ENCODE data around the gene TUBA3D.
"Not testable (repeated sequence)": the region's sequence is repeated elsewhere in the genome, so short reads cannot be mapped to it uniquely, and the experiment has no call there.

TUBA3D gene

DNA sequence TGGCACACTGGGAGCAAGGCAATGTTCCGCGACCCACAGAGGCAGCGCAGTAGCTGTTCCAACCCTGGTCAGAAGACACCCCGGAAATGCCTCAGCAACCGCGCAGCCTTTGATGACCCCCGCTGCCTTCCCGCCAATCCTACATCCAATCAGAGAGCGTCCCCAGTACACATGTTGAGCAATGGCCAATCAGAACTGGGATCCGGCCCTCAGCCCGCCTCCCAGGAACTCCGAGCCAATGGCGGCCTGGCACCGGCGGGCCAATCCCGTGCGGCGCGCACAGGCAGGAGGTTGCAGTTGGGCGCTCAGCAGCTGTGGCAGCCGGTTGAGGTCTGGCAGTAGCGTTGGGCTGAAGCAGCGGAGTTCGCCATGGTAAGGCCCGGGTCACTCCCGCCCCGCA lies at the start of gene TUBA3D:
TUBA3D (plus strand) TSS at position 289 of the 400 bp plus-strand sequence; CDS start at position 370, 81 bp downstream.
- no peak within 1 kb of the TSS for H3K4me3 ChIP-seq (ENCODE audit: low read depth, low read length)
- TF ChIP-seq, protein P1, sequence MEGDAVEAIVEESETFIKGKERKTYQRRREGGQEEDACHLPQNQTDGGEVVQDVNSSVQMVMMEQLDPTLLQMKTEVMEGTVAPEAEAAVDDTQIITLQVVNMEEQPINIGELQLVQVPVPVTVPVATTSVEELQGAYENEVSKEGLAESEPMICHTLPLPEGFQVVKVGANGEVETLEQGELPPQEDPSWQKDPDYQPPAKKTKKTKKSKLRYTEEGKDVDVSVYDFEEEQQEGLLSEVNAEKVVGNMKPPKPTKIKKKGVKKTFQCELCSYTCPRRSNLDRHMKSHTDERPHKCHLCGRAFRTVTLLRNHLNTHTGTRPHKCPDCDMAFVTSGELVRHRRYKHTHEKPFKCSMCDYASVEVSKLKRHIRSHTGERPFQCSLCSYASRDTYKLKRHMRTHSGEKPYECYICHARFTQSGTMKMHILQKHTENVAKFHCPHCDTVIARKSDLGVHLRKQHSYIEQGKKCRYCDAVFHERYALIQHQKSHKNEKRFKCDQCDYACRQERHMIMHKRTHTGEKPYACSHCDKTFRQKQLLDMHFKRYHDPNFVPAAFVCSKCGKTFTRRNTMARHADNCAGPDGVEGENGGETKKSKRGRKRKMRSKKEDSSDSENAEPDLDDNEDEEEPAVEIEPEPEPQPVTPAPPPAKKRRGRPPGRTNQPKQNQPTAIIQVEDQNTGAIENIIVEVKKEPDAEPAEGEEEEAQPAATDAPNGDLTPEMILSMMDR (IDR thresholded peaks at IDR 0.05; ENCODE audit: low read depth, low read length): no peak

DNA sequence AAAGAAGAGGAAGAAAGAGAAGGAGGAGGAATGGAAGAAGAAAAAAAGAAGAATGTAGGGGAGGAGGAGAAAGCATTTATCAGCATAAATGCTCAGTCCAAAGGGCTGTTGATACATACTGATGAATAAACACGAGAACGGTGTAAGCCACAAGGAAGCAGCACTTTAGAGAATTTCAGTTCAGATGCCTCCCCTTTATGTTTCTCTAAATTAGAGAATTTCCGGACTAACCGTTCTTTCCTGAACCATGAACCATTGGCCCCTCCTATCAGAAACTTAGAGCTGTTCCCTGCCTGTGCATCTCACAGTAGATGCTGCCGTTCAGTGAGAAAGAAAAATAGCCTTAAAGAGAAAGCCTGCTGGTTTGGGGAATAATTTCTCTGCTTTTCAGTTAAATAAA lies 49.2 kb upstream of the TUBA3D start:
- no peak overlapping the region for H3K4me3 ChIP-seq (ENCODE audit: low read depth, low read length)
- TF ChIP-seq, protein P1 (IDR thresholded peaks at IDR 0.05; ENCODE audit: low read depth, low read length): no peak

DNA sequence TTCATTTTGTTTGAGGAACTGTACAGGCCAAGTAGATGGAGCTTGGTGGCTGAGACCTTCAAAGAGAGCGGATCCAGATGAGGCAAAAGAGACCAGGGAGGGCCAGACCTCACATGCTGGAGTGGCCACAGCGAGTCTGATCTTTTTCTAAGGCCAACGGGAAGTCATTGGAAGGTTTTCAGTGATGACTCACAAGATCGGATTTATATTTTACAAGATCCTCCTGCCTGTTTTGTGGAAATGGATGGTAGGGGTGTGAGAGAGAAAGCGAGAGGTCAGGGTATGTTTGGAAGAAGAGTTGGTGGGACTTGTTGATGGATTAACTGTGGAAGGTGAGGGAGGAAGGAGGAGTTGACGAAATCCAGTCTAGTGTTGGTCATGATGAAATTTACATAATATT lies 44.6 kb upstream of the TUBA3D start:
- TF ChIP-seq, protein P1 (IDR thresholded peaks at IDR 0.05; ENCODE audit: low read depth, low read length): no peak
- no peak overlapping the region for H3K4me3 ChIP-seq (ENCODE audit: low read depth, low read length)

DNA sequence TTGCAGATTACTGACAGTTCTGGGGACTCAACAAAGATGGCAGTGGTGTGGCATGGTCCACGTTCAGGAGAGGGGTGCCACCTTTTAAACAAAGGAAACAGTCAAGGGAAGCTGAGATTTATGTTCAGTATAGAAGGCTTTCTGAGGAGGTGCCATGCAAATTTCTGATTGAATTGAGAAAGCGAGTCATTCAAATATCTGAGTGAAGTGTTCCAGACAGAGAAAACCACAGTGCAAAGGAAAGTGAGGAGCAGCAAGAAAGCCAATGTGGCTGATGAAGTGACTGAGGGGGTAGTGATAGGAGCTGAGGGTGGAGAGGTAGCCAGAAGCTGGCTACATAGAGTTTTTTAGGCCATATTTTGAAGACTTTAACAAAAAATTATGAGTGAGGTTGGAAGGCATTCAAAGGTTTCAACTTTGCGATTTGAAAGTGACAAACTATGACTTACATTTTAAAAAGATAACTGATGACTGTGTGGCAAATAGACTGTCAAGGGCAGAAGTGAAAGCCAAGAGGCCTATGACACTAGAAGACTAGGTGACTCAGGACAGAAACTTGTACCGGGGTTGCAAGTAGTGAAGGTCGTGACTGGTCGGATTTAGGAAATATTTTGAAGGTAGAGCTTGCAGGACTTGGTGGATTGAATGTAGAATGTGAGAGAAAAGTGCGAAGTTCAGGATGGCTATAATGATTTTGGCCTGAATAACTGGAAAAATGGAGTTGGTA lies 35.0 kb upstream of the TUBA3D start:
- not testable (repeated sequence) for H3K4me3 ChIP-seq (ENCODE audit: low read depth, low read length)

DNA sequence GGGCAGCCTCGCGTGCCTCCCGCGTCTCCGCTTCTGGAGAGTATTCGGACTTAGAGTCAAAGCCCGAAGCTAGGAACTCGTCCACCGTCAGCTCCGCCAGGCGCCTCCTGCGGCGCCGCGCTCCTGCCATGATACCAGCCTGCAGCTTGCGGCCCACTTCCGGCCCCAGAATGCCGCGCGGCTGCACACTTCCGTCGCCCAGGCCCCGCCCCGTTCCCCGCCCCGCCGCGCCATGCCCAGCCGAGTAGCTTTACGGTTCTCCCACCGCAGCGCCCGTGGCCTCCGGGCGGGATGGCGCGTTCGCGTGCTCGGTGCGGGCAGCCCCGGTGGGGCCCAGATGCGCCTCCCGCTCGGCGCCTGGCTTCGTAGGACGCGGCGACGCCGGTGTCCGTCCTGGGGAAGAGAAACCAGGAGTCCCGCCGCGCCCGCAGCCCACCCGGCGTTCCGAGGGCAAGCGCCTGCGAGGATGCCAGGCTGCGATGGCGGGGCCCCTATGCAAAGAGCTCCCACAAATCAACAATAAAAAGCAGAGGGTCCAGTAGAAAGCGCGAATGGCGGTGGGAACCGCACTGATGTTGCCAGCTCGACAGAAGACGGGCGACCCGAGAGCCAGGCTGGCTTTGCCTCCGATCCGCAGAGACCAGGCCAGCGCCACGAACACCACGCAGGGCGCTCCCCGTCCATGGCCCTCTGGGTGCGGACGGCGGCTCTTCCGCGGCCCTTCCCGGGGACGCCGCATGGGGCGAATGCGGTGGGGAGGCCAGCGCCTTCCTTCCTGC lies 31.0 kb upstream of the TUBA3D start:
- H3K4me3 ChIP-seq (ENCODE audit: low read depth, low read length): not testable (repeated sequence)

DNA sequence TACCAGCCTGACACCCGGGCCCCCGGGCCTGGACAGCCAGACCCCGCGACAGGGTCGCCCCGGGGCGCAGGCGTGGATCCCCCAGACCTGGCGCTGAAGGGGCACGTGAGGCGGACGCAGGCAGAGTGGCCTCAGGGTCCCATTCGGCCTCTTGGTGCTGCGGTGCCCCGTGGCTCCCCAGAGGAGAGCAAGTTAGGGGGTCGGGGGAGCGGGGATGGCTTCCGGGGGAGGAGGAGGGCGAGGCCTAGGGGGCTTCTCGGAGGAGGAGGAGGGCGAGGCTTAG lies 30.5 kb upstream of the TUBA3D start:
- not testable (repeated sequence) for H3K4me3 ChIP-seq (ENCODE audit: low read depth, low read length)

DNA sequence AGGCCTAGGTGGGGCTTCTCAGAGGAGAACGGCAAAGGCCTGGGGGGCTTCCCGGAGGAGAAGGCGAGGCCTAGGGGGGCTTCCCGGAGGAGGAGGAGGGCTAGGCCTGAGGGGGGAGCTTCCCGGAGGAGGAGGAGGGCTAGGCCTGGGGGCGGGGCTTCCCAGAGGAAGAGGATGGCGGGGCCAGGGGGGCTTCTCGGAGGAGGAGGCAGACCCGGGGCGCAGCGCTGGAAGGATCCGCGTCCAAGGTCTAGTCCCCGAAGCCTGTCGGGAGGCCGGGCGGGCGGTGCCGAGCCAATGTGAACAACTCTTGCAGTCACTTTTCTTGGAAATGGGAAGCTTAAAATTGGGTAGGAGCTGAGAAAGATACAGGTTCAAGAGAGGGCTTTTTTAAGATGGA lies 30.0 kb upstream of the TUBA3D start:
- TF ChIP-seq, protein P1 (IDR thresholded peaks at IDR 0.05; ENCODE audit: low read depth, low read length): no peak
- H3K4me3 ChIP-seq (ENCODE audit: low read depth, low read length): no peak overlapping the region

DNA sequence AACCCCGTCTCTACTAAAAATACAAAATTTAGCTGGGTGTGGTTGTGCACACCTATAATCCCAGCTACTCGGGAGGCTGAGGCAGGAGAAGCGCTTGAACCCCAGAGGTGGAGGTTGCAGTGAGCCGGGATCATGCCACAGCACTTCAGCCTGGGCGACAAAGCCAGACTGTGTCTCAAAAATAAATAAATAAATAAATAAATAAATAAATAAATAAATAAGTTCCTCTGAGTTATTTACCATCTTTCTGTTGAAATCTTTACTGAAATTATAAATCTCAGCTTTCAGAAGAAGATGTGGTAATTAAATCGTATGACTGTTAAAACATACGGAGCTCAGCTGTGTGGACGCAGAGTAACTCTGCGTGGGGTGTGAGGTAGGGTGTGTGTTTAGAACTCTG lies 27.9 kb upstream of the TUBA3D start:
- not testable (repeated sequence) for H3K4me3 ChIP-seq (ENCODE audit: low read depth, low read length)

DNA sequence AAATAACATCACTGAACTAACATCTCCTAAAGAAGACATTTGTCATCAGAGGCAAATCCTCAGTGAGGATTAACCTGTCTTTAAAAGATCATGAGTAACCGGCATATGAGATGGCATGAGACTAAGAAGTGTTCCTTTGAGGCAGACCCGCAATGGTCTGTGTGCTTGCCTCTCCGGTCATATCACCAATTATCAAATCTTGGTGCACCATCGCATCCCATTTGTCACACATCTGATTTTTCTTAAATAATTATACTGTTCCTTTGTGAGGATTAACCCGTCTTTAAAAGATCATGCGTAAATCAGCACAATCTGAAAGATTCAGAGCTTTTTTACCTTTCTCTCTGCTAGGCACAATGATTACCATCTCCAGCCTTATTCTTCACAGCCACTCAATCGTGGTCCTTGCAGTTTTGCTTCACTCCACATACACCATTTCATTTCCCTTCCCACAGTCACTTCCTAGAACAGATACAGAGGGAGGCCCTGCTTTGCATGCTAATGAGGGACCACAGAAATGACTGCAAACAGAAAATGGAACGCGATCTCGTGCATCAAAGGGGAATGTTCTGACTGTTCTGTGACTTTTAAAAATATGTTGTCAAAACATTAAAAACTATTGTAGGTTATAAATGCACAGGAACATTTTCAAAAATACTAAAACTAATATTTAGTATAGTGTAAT lies 24.5 kb upstream of the TUBA3D start:
- not testable (repeated sequence) for H3K4me3 ChIP-seq (ENCODE audit: low read depth, low read length)

DNA sequence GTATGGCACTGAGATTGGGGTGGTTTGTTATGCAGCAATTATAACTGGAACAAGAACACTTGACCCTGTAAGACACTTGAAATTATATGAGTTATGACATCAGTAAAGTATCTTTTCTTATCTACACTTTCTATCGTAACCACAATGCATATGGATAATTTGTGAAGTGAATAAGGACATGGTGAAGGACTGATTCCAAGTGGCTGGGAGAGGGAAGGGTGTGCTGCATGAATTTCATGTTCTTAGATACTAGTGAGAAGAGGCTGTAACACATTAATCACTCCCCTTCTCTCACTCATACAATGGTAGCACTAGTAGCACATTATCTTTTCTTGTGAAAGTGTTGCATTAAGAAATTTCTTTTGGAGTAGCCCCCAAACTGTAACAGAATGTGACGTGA lies 21.0 kb upstream of the TUBA3D start:
- not testable (repeated sequence) for H3K4me3 ChIP-seq (ENCODE audit: low read depth, low read length)

DNA sequence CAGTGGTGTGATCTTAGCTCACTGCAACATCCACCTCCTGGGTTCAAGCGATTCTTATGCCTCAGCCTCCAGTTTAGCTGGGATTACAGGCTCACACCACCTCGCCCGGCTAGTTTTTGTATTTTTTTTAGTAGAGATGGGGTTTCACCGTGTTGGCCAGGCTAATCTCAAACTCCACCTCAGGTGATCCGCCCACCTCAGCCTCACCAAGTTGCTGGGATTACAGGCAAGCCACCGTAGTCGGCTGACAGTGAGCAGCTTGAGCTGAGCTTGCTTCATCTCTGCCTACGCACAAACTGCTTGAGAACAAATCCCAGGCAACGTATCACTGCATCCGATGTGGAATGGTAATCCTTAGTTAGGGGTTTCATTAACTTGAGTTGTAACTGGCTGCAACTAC lies 8.2 kb upstream of the TUBA3D start:
- H3K4me3 ChIP-seq (ENCODE audit: low read depth, low read length): not testable (repeated sequence)

DNA sequence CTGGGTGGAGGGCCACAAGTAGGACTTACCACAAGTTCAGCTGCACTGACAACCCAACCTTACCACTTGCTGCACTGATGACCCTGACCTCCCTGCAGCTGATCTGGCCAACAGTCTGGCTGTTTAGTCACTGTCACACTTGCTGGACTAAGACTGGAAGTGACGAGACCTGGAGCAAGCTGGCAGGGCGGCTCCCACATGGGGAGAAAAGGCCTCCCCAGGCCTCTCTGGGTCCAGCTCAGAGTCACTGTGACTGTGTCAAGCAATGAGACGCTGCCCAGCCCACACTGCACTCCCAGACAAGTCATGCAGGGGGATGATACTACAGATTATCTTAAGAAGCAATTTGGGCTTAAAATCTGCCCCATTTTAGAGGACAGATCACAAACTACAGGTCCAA lies 5.0 kb upstream of the TUBA3D start:
- H3K4me3 ChIP-seq (ENCODE audit: low read depth, low read length): not testable (repeated sequence)

DNA sequence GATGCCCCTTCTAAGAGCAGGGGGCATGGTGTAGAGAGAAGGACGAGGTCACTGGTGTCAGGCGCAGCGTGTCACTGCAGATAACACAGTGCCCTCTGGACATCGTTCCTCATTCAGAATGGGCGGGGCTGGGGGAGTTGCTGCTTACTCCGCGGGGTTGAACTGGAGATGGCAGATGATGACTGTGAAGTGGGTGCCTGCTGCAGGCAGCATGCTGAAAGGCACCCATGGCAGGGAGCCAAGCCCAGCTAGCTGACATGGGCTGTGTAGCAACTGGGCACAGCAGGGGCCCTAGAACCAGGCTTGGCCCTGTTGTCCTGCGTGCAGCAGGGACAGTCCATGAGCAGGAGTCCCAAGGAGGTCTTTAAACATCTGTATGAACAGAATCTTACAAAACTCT lies 4.3 kb upstream of the TUBA3D start:
- H3K4me3 ChIP-seq (ENCODE audit: low read depth, low read length): not testable (repeated sequence)

DNA sequence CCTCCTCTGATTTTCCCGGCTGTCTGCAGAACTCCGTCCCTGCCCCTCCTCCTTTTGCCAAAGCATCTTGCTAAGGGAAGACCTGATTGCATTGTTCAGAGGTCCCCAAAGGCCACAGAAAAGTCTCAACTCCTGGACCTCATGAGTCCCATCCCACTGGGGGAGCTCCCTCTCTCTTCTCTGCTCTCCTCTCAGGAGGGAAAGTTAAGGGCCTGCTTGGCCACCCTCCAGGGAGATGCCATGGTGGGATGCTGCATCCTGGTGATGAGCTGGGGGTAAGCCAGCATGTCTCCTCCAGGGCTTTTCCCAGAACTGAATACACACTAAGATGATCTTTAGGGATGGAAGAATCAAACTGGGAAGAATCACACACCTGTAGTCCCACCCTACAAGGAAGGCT lies 2.7 kb upstream of the TUBA3D start:
- not testable (repeated sequence) for H3K4me3 ChIP-seq (ENCODE audit: low read depth, low read length)

DNA sequence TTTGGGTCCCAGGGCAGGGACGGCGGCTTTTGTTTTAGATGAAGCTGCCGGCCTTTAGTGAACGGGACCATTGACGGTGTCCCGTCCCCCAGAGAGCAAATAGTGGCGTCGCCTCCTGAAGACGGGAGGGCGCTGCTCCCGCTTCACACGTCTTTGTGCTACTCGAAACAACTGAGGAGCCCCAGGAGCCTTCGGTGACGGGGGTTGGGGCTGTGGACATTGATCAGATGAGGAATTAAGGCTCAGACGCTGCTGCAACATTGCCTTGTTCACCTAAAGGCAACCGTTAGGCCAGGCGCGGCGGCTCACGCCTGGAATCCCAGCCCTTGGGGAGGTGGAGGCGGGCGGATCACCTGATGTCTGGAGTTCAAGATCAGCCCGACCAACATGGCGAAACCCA lies 444 bp downstream of the TUBA3D start:
- H3K4me3 ChIP-seq (ENCODE audit: low read depth, low read length): not testable (repeated sequence)
